Activated CD4-positive, alpha-beta T cell treated with anti-CD3 and anti-CD28 coated beads, Interleukin-2, amount 10 ng/mL, durations not matched to agents 24 days and 14 days (primary cell): Measurements from ENCODE around the gene ELP4. TPM values are rescaled to one million over a fixed set of nuclear protein-coding genes. Genes with fewer than 3 reads are reported as not detected.
"Not testable (repeated sequence)": the region's sequence is repeated elsewhere in the genome, so short reads cannot be mapped to it uniquely, and the experiment has no call there.

ENCODE experiments used
- DNase-seq: peaks from one replicate; pipeline ENCODE4 v3.0.0; 2022
- H3K27ac Mint-ChIP-seq: one replicate; pipeline ENCODE4 v1.8.0; 2022; ENCODE audit warnings: mild to moderate bottlenecking, mixed read lengths
- H3K27me3 Mint-ChIP-seq: one replicate; pipeline ENCODE4 v1.8.0; 2022; ENCODE audit warnings: mixed read lengths
- H3K36me3 Mint-ChIP-seq: one replicate; pipeline ENCODE4 v1.8.0; 2022; ENCODE audit warnings: low read depth, mild to moderate bottlenecking, mixed read lengths
- H3K4me1 Mint-ChIP-seq: one replicate; pipeline ENCODE4 v1.8.0; 2021; ENCODE audit warnings: mixed read lengths
- H3K4me3 Mint-ChIP-seq: one replicate; pipeline ENCODE4 v1.8.0; 2022; ENCODE audit warnings: mild to moderate bottlenecking, moderate library complexity, mixed read lengths
- H3K9me3 Mint-ChIP-seq: one replicate; pipeline ENCODE4 v1.8.0; 2021; ENCODE audit warnings: mixed read lengths
- intact Hi-C: fragments of 100-400 bp; cut with micrococcal nuclease; formaldehyde crosslinking; loops from one replicate; pipeline ENCODE4 v1.15.1; 2023
- total RNA-seq: library from RNA; stranded (reverse); gene quantifications from 2 replicates; pipeline ENCODE4 v1.2.3, GENCODE V29; 2022

The ELP4 gene
- total RNA-seq, 1 donor from 2014 or later: 17.4 TPM

GRCh38 chr11:31579412-31579811, 69.8 kb downstream of the ELP4 start:
- H3K4me3 Mint-ChIP-seq, intact Hi-C loops, H3K27me3 Mint-ChIP-seq, H3K36me3 Mint-ChIP-seq, DNase-seq, H3K4me1 Mint-ChIP-seq, H3K27ac Mint-ChIP-seq: not testable (repeated sequence)
- H3K9me3 Mint-ChIP-seq: peaks cover 14% of the 10 kb centered on the region

GRCh38 chr11:31582697-31583096, 73.1 kb downstream of the ELP4 start:
- Mint-ChIP-seq H3K27ac (no peak overlapping the region), H3K4me1 (no peaks in the 10 kb centered on the region), H3K9me3 (peaks cover 5% of the 10 kb centered on the region), H3K27me3 (no peaks in the 10 kb centered on the region), H3K36me3 (no peaks in the 10 kb centered on the region), H3K4me3 (no peak overlapping the region)
- intact Hi-C loops: no loop called here
- DNase-seq: no peak

- no peak for DNase-seq
- no peak overlapping the region for H3K27ac Mint-ChIP-seq
- no peaks in the 10 kb centered on the region for H3K4me1 Mint-ChIP-seq
- H3K36me3 Mint-ChIP-seq: no peaks in the 10 kb centered on the region
- no peak overlapping the region for H3K4me3 Mint-ChIP-seq
- intact Hi-C loops: no loop called here
- no peaks in the 10 kb centered on the region for H3K27me3 Mint-ChIP-seq
- H3K9me3 Mint-ChIP-seq: no peaks in the 10 kb centered on the region
These were observed 88.9 kb downstream of the ELP4 start for GRCh38 chr11:31598454-31598853.

- Mint-ChIP-seq H3K36me3 (no peaks in the 10 kb centered on the region), H3K4me3 (no peak overlapping the region), H3K27ac (no peak overlapping the region), H3K4me1 (no peaks in the 10 kb centered on the region), H3K27me3 (no peaks in the 10 kb centered on the region), H3K9me3 (no peaks in the 10 kb centered on the region)
- DNase-seq: no peak
- intact Hi-C loops: no loop called here
These were observed 92.2 kb downstream of the ELP4 start for GRCh38 chr11:31601635-31602282.

- H3K36me3 Mint-ChIP-seq: no peaks in the 10 kb centered on the region
- no peak overlapping the region for H3K27ac Mint-ChIP-seq
- no peak for DNase-seq
- intact Hi-C loops: no loop called here
- H3K9me3 Mint-ChIP-seq: no peaks in the 10 kb centered on the region
- no peaks in the 10 kb centered on the region for H3K27me3 Mint-ChIP-seq
- H3K4me3 Mint-ChIP-seq: no peak overlapping the region
- no peaks in the 10 kb centered on the region for H3K4me1 Mint-ChIP-seq
These were observed 97.3 kb downstream of the ELP4 start for GRCh38 chr11:31606893-31607292.

GRCh38 chr11:31607914-31608313, 98.3 kb downstream of the ELP4 start:
- Mint-ChIP-seq H3K4me3 (no peak overlapping the region), H3K36me3 (no peaks in the 10 kb centered on the region), H3K27ac (no peak overlapping the region), H3K27me3 (no peaks in the 10 kb centered on the region), H3K4me1 (no peaks in the 10 kb centered on the region), H3K9me3 (no peaks in the 10 kb centered on the region)
- intact Hi-C loops: no loop called here
- no peak for DNase-seq

- Mint-ChIP-seq H3K4me3 (no peak overlapping the region), H3K27me3 (no peaks in the 10 kb centered on the region)
- intact Hi-C loops: no loop called here
These were observed 99.4 kb downstream of the ELP4 start for GRCh38 chr11:31608995-31609394.

GRCh38 chr11:31610544-31610943, 101.0 kb downstream of the ELP4 start:
- Mint-ChIP-seq H3K4me3 (no peak overlapping the region), H3K36me3 (no peaks in the 10 kb centered on the region), H3K27me3 (no peaks in the 10 kb centered on the region), H3K9me3 (no peaks in the 10 kb centered on the region), H3K4me1 (no peaks in the 10 kb centered on the region), H3K27ac (no peak overlapping the region)
- intact Hi-C loops: no loop called here
- DNase-seq: no peak

More at GRCh38 chr11:31608995-31609394, 99.4 kb downstream of the ELP4 start:
- no peak for DNase-seq
- Mint-ChIP-seq H3K36me3 (no peaks in the 10 kb centered on the region), H3K4me1 (no peaks in the 10 kb centered on the region), H3K27ac (no peak overlapping the region), H3K9me3 (no peaks in the 10 kb centered on the region)

GRCh38 chr11:31617246-31617645, 107.7 kb downstream of the ELP4 start:
- no peak overlapping the region for H3K4me3 Mint-ChIP-seq
- no peak for DNase-seq
- H3K27me3 Mint-ChIP-seq: no peaks in the 10 kb centered on the region
- intact Hi-C loops: no loop called here
- no peak overlapping the region for H3K27ac Mint-ChIP-seq
- no peaks in the 10 kb centered on the region for H3K9me3 Mint-ChIP-seq
- H3K36me3 Mint-ChIP-seq: peaks cover 2% of the 10 kb centered on the region
- H3K4me1 Mint-ChIP-seq: peaks cover 4% of the 10 kb centered on the region

- no peak overlapping the region for H3K4me3 Mint-ChIP-seq
- H3K27ac Mint-ChIP-seq: no peak overlapping the region
- peaks cover 2% of the 10 kb centered on the region for H3K36me3 Mint-ChIP-seq
- H3K9me3 Mint-ChIP-seq: no peaks in the 10 kb centered on the region
- intact Hi-C loops: no loop called here
- H3K27me3 Mint-ChIP-seq: no peaks in the 10 kb centered on the region
- H3K4me1 Mint-ChIP-seq: peaks cover 4% of the 10 kb centered on the region
- DNase-seq: no peak
These were observed 110.4 kb downstream of the ELP4 start for GRCh38 chr11:31619980-31620379.

- intact Hi-C loops: no loop called here
- H3K27ac Mint-ChIP-seq: no peak overlapping the region
- H3K4me1 Mint-ChIP-seq: peaks cover 4% of the 10 kb centered on the region
- H3K27me3 Mint-ChIP-seq: no peaks in the 10 kb centered on the region
- no peaks in the 10 kb centered on the region for H3K9me3 Mint-ChIP-seq
- DNase-seq: no peak
- peaks cover 2% of the 10 kb centered on the region for H3K36me3 Mint-ChIP-seq
- H3K4me3 Mint-ChIP-seq: no peak overlapping the region
These were observed 110.9 kb downstream of the ELP4 start for GRCh38 chr11:31620434-31620833.

- H3K27me3 Mint-ChIP-seq: no peaks in the 10 kb centered on the region
- H3K9me3 Mint-ChIP-seq: no peaks in the 10 kb centered on the region
- H3K4me3 Mint-ChIP-seq: no peak overlapping the region
- H3K4me1 Mint-ChIP-seq: no peaks in the 10 kb centered on the region
- intact Hi-C loops: no loop called here
- DNase-seq: no peak
- no peak overlapping the region for H3K27ac Mint-ChIP-seq
- no peaks in the 10 kb centered on the region for H3K36me3 Mint-ChIP-seq
These were observed 116.3 kb downstream of the ELP4 start for GRCh38 chr11:31625868-31626267.

GRCh38 chr11:31628111-31628510, 118.5 kb downstream of the ELP4 start:
- Mint-ChIP-seq H3K36me3 (no peaks in the 10 kb centered on the region), H3K27ac (no peak overlapping the region), H3K27me3 (no peaks in the 10 kb centered on the region), H3K4me1 (no peaks in the 10 kb centered on the region), H3K9me3 (no peaks in the 10 kb centered on the region), H3K4me3 (no peak overlapping the region)
- DNase-seq: no peak
- intact Hi-C loops: no loop called here

- no peaks in the 10 kb centered on the region for H3K36me3 Mint-ChIP-seq
- DNase-seq: no peak
- H3K4me1 Mint-ChIP-seq: no peaks in the 10 kb centered on the region
- intact Hi-C loops: no loop called here
- no peak overlapping the region for H3K4me3 Mint-ChIP-seq
- no peaks in the 10 kb centered on the region for H3K27me3 Mint-ChIP-seq
- H3K9me3 Mint-ChIP-seq: no peaks in the 10 kb centered on the region
- H3K27ac Mint-ChIP-seq: no peak overlapping the region
These were observed 127.4 kb downstream of the ELP4 start for GRCh38 chr11:31636983-31637382.

GRCh38 chr11:31640611-31641010, 131.0 kb downstream of the ELP4 start:
- H3K9me3 Mint-ChIP-seq: no peaks in the 10 kb centered on the region
- H3K36me3 Mint-ChIP-seq: no peaks in the 10 kb centered on the region
- intact Hi-C loops: no loop called here
- H3K27ac Mint-ChIP-seq: no peak overlapping the region
- H3K27me3 Mint-ChIP-seq: no peaks in the 10 kb centered on the region
- H3K4me3 Mint-ChIP-seq: no peak overlapping the region
- no peaks in the 10 kb centered on the region for H3K4me1 Mint-ChIP-seq
- no peak for DNase-seq
